Right cardiac atrium (tissue), 5 donors: ENCODE results near the gene UIMC1. TPM values are rescaled to one million over a fixed set of nuclear protein-coding genes. Genes with fewer than 3 reads are reported as not detected.
A peak's percentile ranks its signal among the peaks of the same experiment; 100 is the strongest.

Experiments
- ATAC-seq, 2 donors: fragments of 200-7000 bp; cut with Tn5 transposase; one replicate each; pipeline versions ENCODE4 v1.8.0 to v1.9.1; 2020; ENCODE audit warnings: moderate library complexity in 2 of 2, mild to moderate bottlenecking in 1 of 2
- DNase-seq, 3 donors: peaks; one replicate each; pipeline ENCODE4 v3.0.0-alpha.2; 2020
- H3K27ac ChIP-seq: one replicate; pipeline ENCODE4 v1.5.1; 2013; ENCODE audit warnings: mild to moderate bottlenecking, low read length, control low read depth, moderate library complexity
- H3K27me3 ChIP-seq: one replicate; pipeline ENCODE4 v1.6.1; 2013; ENCODE audit not compliant: control insufficient read depth, insufficient read depth
- H3K4me1 ChIP-seq: one replicate; pipeline ENCODE4 v1.6.1; 2013; ENCODE audit warnings: low read length; ENCODE audit not compliant: control insufficient read depth, insufficient read depth
- H3K4me3 ChIP-seq: one replicate; pipeline ENCODE4 v1.5.1; 2013; ENCODE audit warnings: low read length, control low read depth
- H3K9me3 ChIP-seq: one replicate; pipeline ENCODE4 v1.6.1; 2013; ENCODE audit warnings: low read length; ENCODE audit not compliant: control insufficient read depth
- WGBS: extraction: QIAGEN DNeasy Blood & Tissue Kit; methylation state at CpG from one replicate; pipeline ENCODE4 v1.1.7; 2013; 5-methylcytosine and 5-hydroxymethylcytosine counted together
- intact Hi-C, 4 donors: fragments of 100-400 bp; cut with DNase I; formaldehyde crosslinking; loops; one replicate each; pipeline versions ENCODE4 v1.11.0 to v1.14.0; 2022 to 2023
- polyA plus RNA-seq: library from polyadenylated mRNA; stranded (reverse); fragments of 200-250 nt; gene quantifications from one replicate; pipeline ENCODE4 v1.2.3, GENCODE V29; 2013
- total RNA-seq, 4 donors: library from RNA; stranded (reverse); fragmentation: NEBNext Ultra II Directional; extraction: Animal tissue kit (Norgen Biotek cat#: 25700); gene quantifications; one replicate each; pipeline ENCODE4 v1.2.1, GENCODE V29; 2021
- donor health status: healthy with polysubstance abuse.
- donor health status: DM: no; HTN: yes; CAD: no.
- donor health status: DM: no; HTN: no; CAD: no.
- donor health status: DM: no; HTN: yes; CAD: no; lungs with severe emphysema.
- donor health status: DM: yes; HTN: yes; CAD: no.

Gene UIMC1
- total and polyA plus RNA-seq, 5 donors = 15.3 to 37.6 (median 29.4) TPM

- Histone ChIP-seq H3K27me3 (no peaks in the 10 kb centered on the region), H3K9me3 (no peaks in the 10 kb centered on the region), H3K27ac (no peak overlapping the region), H3K4me1 (no peaks in the 10 kb centered on the region), H3K4me3 (no peak overlapping the region)
- 66% methylated on average over 2 of the region's 2 CpGs for WGBS
- no peak for DNase-seq
- intact Hi-C loops = no loop called here
- ATAC-seq = no peak
Measured at GRCh38 chr5:176954050-176954449, 52.5 kb downstream of the UIMC1 start.

GRCh38 chr5:176952531-176953193 lies 53.9 kb downstream of the UIMC1 start:
- intact Hi-C loops = no loop called here
- Histone ChIP-seq H3K27me3 (no peaks in the 10 kb centered on the region), H3K4me3 (no peak overlapping the region), H3K4me1 (no peaks in the 10 kb centered on the region), H3K27ac (no peak overlapping the region), H3K9me3 (no peaks in the 10 kb centered on the region)
- ATAC-seq = no peak
- 89% methylated on average over 7 of the region's 7 CpGs for WGBS
- DNase-seq = no peak

- Histone ChIP-seq H3K4me1 (no peaks in the 10 kb centered on the region), H3K9me3 (no peaks in the 10 kb centered on the region), H3K27me3 (no peaks in the 10 kb centered on the region), H3K4me3 (no peak overlapping the region), H3K27ac (no peak overlapping the region)
- peak in 1 of 2 donors; percentile 28 for ATAC-seq
- DNase-seq = no peak
- intact Hi-C loops = loop anchor here in 1 of 4 donors (10.0 kb wide), 1 partner anchor 284 kb away; no protein-coding TSS in a partner anchor
- 66% methylated on average over 1 of the region's 1 CpG for WGBS
Measured at GRCh38 chr5:176948458-176948857, 58.1 kb downstream of the UIMC1 start.

GRCh38 chr5:176947847-176948246 lies 58.7 kb downstream of the UIMC1 start:
- H3K4me3 ChIP-seq = no peak overlapping the region
- ATAC-seq = no peak
- WGBS = 84% methylated on average over 2 of the region's 2 CpGs
- no peaks in the 10 kb centered on the region for H3K9me3 ChIP-seq
- H3K27ac ChIP-seq = no peak overlapping the region
- no peaks in the 10 kb centered on the region for H3K27me3 ChIP-seq
- no peak for DNase-seq
- H3K4me1 ChIP-seq = no peaks in the 10 kb centered on the region
- intact Hi-C loops = loop anchor here in 1 of 4 donors (10.0 kb wide), 1 partner anchor 283 kb away; no protein-coding TSS in a partner anchor

GRCh38 chr5:176944268-176944667 lies 62.3 kb downstream of the UIMC1 start:
- ATAC-seq (peak; percentile 62 to 85), DNase-seq (no peak)
- H3K27ac ChIP-seq = no peak overlapping the region
- H3K27me3 ChIP-seq = no peaks in the 10 kb centered on the region
- H3K4me1 ChIP-seq = no peaks in the 10 kb centered on the region
- 48% methylated on average over 2 of the region's 2 CpGs for WGBS
- no peak overlapping the region for H3K4me3 ChIP-seq
- no peaks in the 10 kb centered on the region for H3K9me3 ChIP-seq
- intact Hi-C loops = loop anchor here in 1 of 4 donors (10.0 kb wide), 1 partner anchor 279 kb away; no protein-coding TSS in a partner anchor

GRCh38 chr5:176943816-176944215 lies 62.8 kb downstream of the UIMC1 start:
- Histone ChIP-seq H3K4me1 (no peaks in the 10 kb centered on the region), H3K27me3 (no peaks in the 10 kb centered on the region), H3K9me3 (no peaks in the 10 kb centered on the region), H3K27ac (no peak overlapping the region), H3K4me3 (no peak overlapping the region)
- DNase-seq = no peak
- no peak for ATAC-seq
- 67% methylated on average over 1 of the region's 1 CpG for WGBS
- intact Hi-C loops = loop anchor here in 1 of 4 donors (10.0 kb wide), 1 partner anchor 279 kb away; no protein-coding TSS in a partner anchor

GRCh38 chr5:176941951-176942350 lies 64.6 kb downstream of the UIMC1 start:
- intact Hi-C loops = loop anchor here in 1 of 4 donors (10.0 kb wide), 1 partner anchor 277 kb away; no protein-coding TSS in a partner anchor
- WGBS = 74% methylated on average over 9 of the region's 9 CpGs
- no peaks in the 10 kb centered on the region for H3K27me3 ChIP-seq
- H3K9me3 ChIP-seq = no peaks in the 10 kb centered on the region
- no peaks in the 10 kb centered on the region for H3K4me1 ChIP-seq
- H3K4me3 ChIP-seq = no peak overlapping the region
- ATAC-seq (no peak), DNase-seq (no peak)
- no peak overlapping the region for H3K27ac ChIP-seq

GRCh38 chr5:176938472-176938871 lies 68.1 kb downstream of the UIMC1 start:
- Histone ChIP-seq H3K27me3 (no peaks in the 10 kb centered on the region), H3K27ac (no peak overlapping the region), H3K4me1 (no peaks in the 10 kb centered on the region), H3K9me3 (no peaks in the 10 kb centered on the region), H3K4me3 (no peak overlapping the region)
- ATAC-seq = no peak
- 60% methylated on average over 1 of the region's 1 CpG for WGBS
- DNase-seq = no peak
- intact Hi-C loops = no loop called here

- Histone ChIP-seq H3K4me1 (no peaks in the 10 kb centered on the region), H3K27me3 (no peaks in the 10 kb centered on the region), H3K27ac (no peak overlapping the region), H3K4me3 (no peak overlapping the region), H3K9me3 (no peaks in the 10 kb centered on the region)
- intact Hi-C loops = no loop called here
- no peak for ATAC-seq
- 87% methylated on average over 1 of the region's 1 CpG for WGBS
- DNase-seq = no peak
Measured at GRCh38 chr5:176935017-176935416, 71.6 kb downstream of the UIMC1 start.

- no peaks in the 10 kb centered on the region for H3K27me3 ChIP-seq
- no peak overlapping the region for H3K27ac ChIP-seq
- 94% methylated on average over 7 of the region's 7 CpGs for WGBS
- no peaks in the 10 kb centered on the region for H3K4me1 ChIP-seq
- DNase-seq (no peak), ATAC-seq (no peak)
- no peaks in the 10 kb centered on the region for H3K9me3 ChIP-seq
- intact Hi-C loops = no loop called here
- no peak overlapping the region for H3K4me3 ChIP-seq
Measured at GRCh38 chr5:176934309-176934930, 72.2 kb downstream of the UIMC1 start.

GRCh38 chr5:176929654-176930053 lies 76.9 kb downstream of the UIMC1 start:
- no peaks in the 10 kb centered on the region for H3K27me3 ChIP-seq
- no peak for ATAC-seq
- no peak overlapping the region for H3K4me3 ChIP-seq
- intact Hi-C loops = no loop called here
- WGBS = 90% methylated on average over 1 of the region's 1 CpG
- H3K4me1 ChIP-seq = no peaks in the 10 kb centered on the region
- no peak overlapping the region for H3K27ac ChIP-seq
- H3K9me3 ChIP-seq = no peaks in the 10 kb centered on the region
- DNase-seq = no peak
